Activated naive CD4-positive, alpha-beta T cell treated with anti-CD3 and anti-CD28 coated beads, Interleukin-2, amount 50 U/mL, for 72 hours (primary cell): Measurements from ENCODE around the gene IDI1. TPM values are rescaled to one million over a fixed set of nuclear protein-coding genes. Genes with fewer than 3 reads are reported as not detected.
A peak's percentile ranks its signal among the peaks of the same experiment; 100 is the strongest.

Source experiments
- ATAC-seq, 2 donors: fragments of 150-1000 bp; cut with Tn5 transposase; 2 replicates each; pipeline ENCODE4 v1.10.0; 2021; ENCODE audit warnings: mild to moderate bottlenecking in 2 of 2, moderate library complexity in 2 of 2
- DNase-seq, 2 donors: peaks; one replicate each; pipeline ENCODE4 v3.0.0; 2021 to 2022; ENCODE audit warnings: low spot score in 2 of 2
- H3K27ac Mint-ChIP-seq, 2 donors: one replicate each; pipeline ENCODE4 v1.8.0; 2022; ENCODE audit warnings: mild to moderate bottlenecking in 2 of 2, mixed read lengths in 2 of 2
- H3K36me3 Mint-ChIP-seq, 2 donors: one replicate each; pipeline ENCODE4 v1.8.0; 2022; ENCODE audit warnings: mixed read lengths in 2 of 2
- H3K9me3 Mint-ChIP-seq, 2 donors: one replicate each; pipeline ENCODE4 v1.8.0; 2022; ENCODE audit warnings: mixed read lengths in 2 of 2
- total RNA-seq, 2 donors: library from RNA; stranded (reverse); gene quantifications; one replicate each; pipeline ENCODE4 v1.2.3, GENCODE V29; 2022

IDI1 gene
- 10 to 100 TPM; 52.6 to 81.1 TPM for total RNA-seq

- ATAC-seq (peak; percentile 84 to 86), DNase-seq (peak; percentile 97 to 98)
- Mint-ChIP-seq H3K36me3 (peaks cover 23 to 32% of the 10 kb centered on the region in 2 donors), H3K9me3 (no peaks in the 10 kb centered on the region), H3K27ac (peak within 1 kb of the TSS; percentile 98 to 99)
Observed at GRCh38 chr10:1048732-1049424, at the start of gene IDI1. Gene IDI1, minus strand, starts transcription at chr10:1049119. Its CDS starts 116 bp downstream, at chr10:1049003.

- ATAC-seq (no peak), DNase-seq (no peak)
- peaks cover 7 to 16% of the 10 kb centered on the region in 2 donors for H3K36me3 Mint-ChIP-seq
- H3K9me3 Mint-ChIP-seq = no peaks in the 10 kb centered on the region
- peak overlapping the region in 1 of 2 donors; percentile 11 for H3K27ac Mint-ChIP-seq
Observed at GRCh38 chr10:1097436-1097835, 48.5 kb upstream of the IDI1 start.

GRCh38 chr10:1096287-1096889 is 47.5 kb upstream of the IDI1 start:
- Mint-ChIP-seq H3K9me3 (no peaks in the 10 kb centered on the region), H3K27ac (no peak overlapping the region), H3K36me3 (peaks cover 0 to 12% of the 10 kb centered on the region in 2 donors)
- DNase-seq (peak in 1 of 2 donors; percentile 44), ATAC-seq (no peak)

GRCh38 chr10:1095498-1095897 is 46.6 kb upstream of the IDI1 start:
- peaks cover 4 to 5% of the 10 kb centered on the region in 2 donors for H3K36me3 Mint-ChIP-seq
- H3K9me3 Mint-ChIP-seq = no peaks in the 10 kb centered on the region
- DNase-seq (no peak), ATAC-seq (no peak)
- H3K27ac Mint-ChIP-seq = no peak overlapping the region

- H3K9me3 Mint-ChIP-seq = no peaks in the 10 kb centered on the region
- DNase-seq (peak; percentile 68 to 71), ATAC-seq (peak; percentile 93 to 97)
- H3K36me3 Mint-ChIP-seq = peaks cover 4 to 5% of the 10 kb centered on the region in 2 donors
- H3K27ac Mint-ChIP-seq = no peak overlapping the region
Observed at GRCh38 chr10:1094112-1095057, 45.5 kb upstream of the IDI1 start.

GRCh38 chr10:1093696-1094095 is 44.8 kb upstream of the IDI1 start:
- no peak for DNase-seq
- no peak for ATAC-seq
- H3K27ac Mint-ChIP-seq = no peak overlapping the region

GRCh38 chr10:1090696-1091095 is 41.8 kb upstream of the IDI1 start:
- no peak for ATAC-seq
- H3K36me3 Mint-ChIP-seq = peaks cover 4 to 14% of the 10 kb centered on the region in 2 donors
- DNase-seq = no peak
- no peaks in the 10 kb centered on the region for H3K9me3 Mint-ChIP-seq
- H3K27ac Mint-ChIP-seq = peak overlapping the region in 1 of 2 donors; percentile 63

More at GRCh38 chr10:1093696-1094095, 44.8 kb upstream of the IDI1 start:
- Mint-ChIP-seq H3K36me3 (peaks cover 4 to 5% of the 10 kb centered on the region in 2 donors), H3K9me3 (no peaks in the 10 kb centered on the region)

GRCh38 chr10:1089017-1089689 is 40.2 kb upstream of the IDI1 start:
- Mint-ChIP-seq H3K36me3 (peaks cover 5 to 18% of the 10 kb centered on the region in 2 donors), H3K27ac (peak overlapping the region in 1 of 2 donors; percentile 63), H3K9me3 (no peaks in the 10 kb centered on the region)
- DNase-seq = no peak
- no peak for ATAC-seq

- Mint-ChIP-seq H3K27ac (no peak overlapping the region), H3K9me3 (no peaks in the 10 kb centered on the region), H3K36me3 (peaks cover 10 to 22% of the 10 kb centered on the region in 2 donors)
- DNase-seq = no peak
- no peak for ATAC-seq
Observed at GRCh38 chr10:1086787-1087186, 37.9 kb upstream of the IDI1 start.

GRCh38 chr10:1085258-1085657 is 36.3 kb upstream of the IDI1 start:
- DNase-seq = no peak
- no peak for ATAC-seq
- H3K9me3 Mint-ChIP-seq = no peaks in the 10 kb centered on the region
- H3K27ac Mint-ChIP-seq = no peak overlapping the region
- peaks cover 7 to 18% of the 10 kb centered on the region in 2 donors for H3K36me3 Mint-ChIP-seq

- ATAC-seq = no peak
- no peaks in the 10 kb centered on the region for H3K9me3 Mint-ChIP-seq
- peaks cover 16 to 18% of the 10 kb centered on the region in 2 donors for H3K36me3 Mint-ChIP-seq
- no peak for DNase-seq
- peak overlapping the region in 1 of 2 donors; percentile 39 for H3K27ac Mint-ChIP-seq
Observed at GRCh38 chr10:1084011-1084950, 35.4 kb upstream of the IDI1 start.

GRCh38 chr10:1083581-1083980 is 34.7 kb upstream of the IDI1 start:
- no peak for ATAC-seq
- Mint-ChIP-seq H3K9me3 (no peaks in the 10 kb centered on the region), H3K36me3 (peaks cover 16 to 18% of the 10 kb centered on the region in 2 donors), H3K27ac (peak overlapping the region in 1 of 2 donors; percentile 39)
- no peak for DNase-seq

GRCh38 chr10:1078668-1079067 is 29.7 kb upstream of the IDI1 start:
- ATAC-seq = no peak
- DNase-seq = no peak
- H3K27ac Mint-ChIP-seq = no peak overlapping the region
- no peaks in the 10 kb centered on the region for H3K9me3 Mint-ChIP-seq
- H3K36me3 Mint-ChIP-seq = peaks cover 2 to 11% of the 10 kb centered on the region in 2 donors

GRCh38 chr10:1074748-1075308 is 25.9 kb upstream of the IDI1 start:
- no peak for ATAC-seq
- peak overlapping the region; percentile 2 to 26 for H3K27ac Mint-ChIP-seq

More at GRCh38 chr10:1074748-1075308, 25.9 kb upstream of the IDI1 start:
- no peak for DNase-seq
- H3K9me3 Mint-ChIP-seq = no peaks in the 10 kb centered on the region
- H3K36me3 Mint-ChIP-seq = peaks cover 0 to 5% of the 10 kb centered on the region in 2 donors
